Mesenchymal stem cell (in vitro differentiated cells and primary cell): ENCODE data around the gene TBC1D22A.

ENCODE experiments used
- DNase-seq: peaks from one replicate; pipeline ENCODE4 v3.0.0-alpha.2; 2013
- H2AFZ ChIP-seq: one replicate; pipeline ENCODE4 v1.6.1; 2013; ENCODE audit warnings: low read depth, mild to moderate bottlenecking, control low read depth, inconsistent platforms, low read length, moderate library complexity
- H2AK5ac ChIP-seq: 2 replicates; pipeline ENCODE4 v1.6.1; 2013; ENCODE audit warnings: low read length, moderate library complexity, mild to moderate bottlenecking, inconsistent platforms; ENCODE audit not compliant: severe bottlenecking
- H2BK120ac ChIP-seq: one replicate; pipeline ENCODE4 v1.6.1; 2013; ENCODE audit warnings: low read depth, mild to moderate bottlenecking, inconsistent platforms, low read length, moderate library complexity
- H2BK12ac ChIP-seq, 2 experiments: one replicate each; pipeline ENCODE4 v1.6.1; 2013; ENCODE audit warnings: inconsistent platforms in 2 of 2, low read length in 2 of 2, mild to moderate bottlenecking in 2 of 2, moderate library complexity in 2 of 2, control low read depth in 1 of 2
- H2BK15ac ChIP-seq: one replicate; pipeline ENCODE4 v1.6.1; 2013; ENCODE audit warnings: mild to moderate bottlenecking, low read depth, inconsistent platforms; ENCODE audit not compliant: poor library complexity, severe bottlenecking
- H2BK5ac ChIP-seq: 2 replicates; pipeline ENCODE4 v1.6.1; 2013; ENCODE audit warnings: low read depth, mild to moderate bottlenecking, low read length, control low read depth, inconsistent platforms; ENCODE audit not compliant: poor library complexity, severe bottlenecking
- H3K14ac ChIP-seq, 2 experiments: one replicate each; pipeline ENCODE4 v1.6.1; 2013; ENCODE audit warnings: inconsistent platforms in 2 of 2, low read length in 2 of 2, control low read depth in 1 of 2, mild to moderate bottlenecking in 1 of 2, moderate library complexity in 1 of 2
- H3K18ac ChIP-seq, 2 experiments: one replicate each; pipeline ENCODE4 v1.6.1; 2013; ENCODE audit warnings: inconsistent platforms in 2 of 2, low read length in 2 of 2, control low read depth in 1 of 2, low read depth in 1 of 2, mild to moderate bottlenecking in 1 of 2
- H3K23ac ChIP-seq, 2 experiments: one replicate each; pipeline ENCODE4 v1.6.1; 2013; ENCODE audit warnings: inconsistent platforms in 2 of 2, low read length in 2 of 2, mild to moderate bottlenecking in 2 of 2, moderate library complexity in 2 of 2, control low read depth in 1 of 2
- H3K27ac ChIP-seq: 2 replicates; pipeline ENCODE4 v1.5.1; 2013; ENCODE audit warnings: mild to moderate bottlenecking, moderate library complexity, low read length, control low read depth, inconsistent platforms; ENCODE audit not compliant: poor library complexity, severe bottlenecking
- H3K27me3 ChIP-seq, 2 experiments: 2 replicates each; pipeline versions ENCODE4 v1.6.1 to v1.7.0; 2013; ENCODE audit warnings: low read length in 2 of 2, mild to moderate bottlenecking in 2 of 2, moderate library complexity in 2 of 2, control low read depth in 1 of 2, inconsistent platforms in 1 of 2; ENCODE audit not compliant: control insufficient read depth in 1 of 2, insufficient read depth in 1 of 2
- H3K36me3 ChIP-seq, 2 experiments: 2 replicates each; pipeline versions ENCODE4 v1.6.1 to v1.7.0; 2013; ENCODE audit warnings: low read length in 2 of 2, control low read depth in 1 of 2, inconsistent platforms in 1 of 2, low read depth in 1 of 2, mild to moderate bottlenecking in 1 of 2; ENCODE audit not compliant: insufficient read depth in 2 of 2, control insufficient read depth in 1 of 2
- H3K4ac ChIP-seq, 2 experiments: one replicate each; pipeline ENCODE4 v1.6.1; 2013; ENCODE audit warnings: inconsistent platforms in 2 of 2, low read length in 2 of 2, mild to moderate bottlenecking in 2 of 2, moderate library complexity in 2 of 2, control low read depth in 1 of 2, low read depth in 1 of 2
- H3K4me1 ChIP-seq: 2 replicates; pipeline ENCODE4 v1.6.1; 2013; ENCODE audit warnings: low read depth, low read length, control low read depth; ENCODE audit not compliant: control insufficient read depth, insufficient read depth
- H3K4me2 ChIP-seq: 2 replicates; pipeline ENCODE4 v1.6.1; 2013; ENCODE audit warnings: low read length, mild to moderate bottlenecking, inconsistent platforms; ENCODE audit not compliant: poor library complexity, severe bottlenecking
- H3K4me3 ChIP-seq, 2 experiments: 2 replicates each; pipeline versions ENCODE4 v1.5.1 to v1.7.0; 2013; ENCODE audit warnings: low read length in 2 of 2, mild to moderate bottlenecking in 2 of 2, control low read depth in 1 of 2, low read depth in 1 of 2; ENCODE audit not compliant: insufficient read depth in 1 of 2
- H3K79me1 ChIP-seq: replicated peaks from 2 replicates; pipeline ENCODE4 v1.6.1; 2013; ENCODE audit warnings: mild to moderate bottlenecking, control low read depth, low read length, inconsistent platforms; ENCODE audit not compliant: poor library complexity, severe bottlenecking
- H3K9ac ChIP-seq: 2 replicates; pipeline ENCODE4 v1.7.0; 2013; ENCODE audit warnings: mild to moderate bottlenecking, low read length, moderate library complexity
- H3K9me3 ChIP-seq: 2 replicates; pipeline ENCODE4 v1.7.0; 2013; ENCODE audit warnings: mild to moderate bottlenecking, low read length; ENCODE audit not compliant: control insufficient read depth
- H4K8ac ChIP-seq: one replicate; pipeline ENCODE4 v1.6.1; 2013; ENCODE audit warnings: inconsistent platforms, mild to moderate bottlenecking, low read length, moderate library complexity
- H4K91ac ChIP-seq: one replicate; pipeline ENCODE4 v1.6.1; 2013; ENCODE audit warnings: mild to moderate bottlenecking, low read length, inconsistent platforms
- WGBS: methylation state at CpG from one replicate; pipeline ENCODE4 v1.1.7; 2013; ENCODE audit warnings: mixed read lengths; 5-methylcytosine and 5-hydroxymethylcytosine counted together

TBC1D22A gene

GRCh38 chr22:47100019-47100418, 337.6 kb downstream of the TBC1D22A start:
- no peak for DNase-seq
- no peak overlapping the region for H2BK120ac ChIP-seq
- no peak overlapping the region for H2BK5ac ChIP-seq
- no peak overlapping the region for H3K27ac ChIP-seq
- H2BK15ac ChIP-seq = no peak overlapping the region
- peaks cover 22% of the 10 kb centered on the region for H3K79me1 ChIP-seq
- H3K9ac ChIP-seq = no peak overlapping the region
- no peak overlapping the region for H2BK12ac ChIP-seq
- H3K23ac ChIP-seq = no peak overlapping the region
- H3K36me3 ChIP-seq = peaks cover 0 to 25% of the 10 kb centered on the region in 2 experiments
- no peak overlapping the region for H3K4me2 ChIP-seq
- no peak overlapping the region for H3K4ac ChIP-seq
- WGBS = 91% methylated on average over 2 of the region's 2 CpGs
- H3K18ac ChIP-seq = no peak overlapping the region
- no peak overlapping the region for H2AFZ ChIP-seq
- H3K4me1 ChIP-seq = peaks cover 6% of the 10 kb centered on the region
- no peak overlapping the region for H3K4me3 ChIP-seq
- no peak overlapping the region for H2AK5ac ChIP-seq
- H4K8ac ChIP-seq = no peak overlapping the region
- H3K9me3 ChIP-seq = no peaks in the 10 kb centered on the region
- no peak overlapping the region for H4K91ac ChIP-seq
- peak overlapping the region in 1 of 2 experiments; percentile 13 for H3K14ac ChIP-seq
- no peaks in the 10 kb centered on the region for H3K27me3 ChIP-seq

- no peak overlapping the region for H2AK5ac ChIP-seq
- WGBS = 84% methylated on average over 15 of the region's 15 CpGs
- no peak overlapping the region for H2BK12ac ChIP-seq
- H3K9ac ChIP-seq = no peak overlapping the region
- H3K9me3 ChIP-seq = no peaks in the 10 kb centered on the region
- no peak overlapping the region for H2BK120ac ChIP-seq
- no peak overlapping the region for H2BK5ac ChIP-seq
- no peak overlapping the region for H2BK15ac ChIP-seq
- no peak overlapping the region for H3K23ac ChIP-seq
- peaks cover 21% of the 10 kb centered on the region for H3K79me1 ChIP-seq
- no peak overlapping the region for H3K14ac ChIP-seq
- peaks cover 0 to 25% of the 10 kb centered on the region in 2 experiments for H3K36me3 ChIP-seq
- H3K18ac ChIP-seq = no peak overlapping the region
- no peak overlapping the region for H3K4me2 ChIP-seq
- H3K4ac ChIP-seq = no peak overlapping the region
- DNase-seq = no peak
- no peak overlapping the region for H4K8ac ChIP-seq
- no peak overlapping the region for H4K91ac ChIP-seq
- no peak overlapping the region for H3K4me3 ChIP-seq
- no peak overlapping the region for H2AFZ ChIP-seq
- H3K27me3 ChIP-seq = no peaks in the 10 kb centered on the region
- H3K27ac ChIP-seq = no peak overlapping the region
- peaks cover 6% of the 10 kb centered on the region for H3K4me1 ChIP-seq
Observed at GRCh38 chr22:47100646-47101200, 338.3 kb downstream of the TBC1D22A start.

- no peaks in the 10 kb centered on the region for H3K9me3 ChIP-seq
- peak overlapping the region; percentile 36 for H2BK15ac ChIP-seq
- H3K36me3 ChIP-seq = peaks cover 0 to 25% of the 10 kb centered on the region in 2 experiments
- no peak overlapping the region for H3K4me3 ChIP-seq
- no peak overlapping the region for H3K18ac ChIP-seq
- H3K23ac ChIP-seq = no peak overlapping the region
- no peak overlapping the region for H2BK5ac ChIP-seq
- H2BK12ac ChIP-seq = no peak overlapping the region
- no peak overlapping the region for H2BK120ac ChIP-seq
- H3K4me2 ChIP-seq = no peak overlapping the region
- H3K4ac ChIP-seq = no peak overlapping the region
- H3K9ac ChIP-seq = no peak overlapping the region
- no peaks in the 10 kb centered on the region for H3K27me3 ChIP-seq
- no peak overlapping the region for H3K14ac ChIP-seq
- no peak overlapping the region for H4K91ac ChIP-seq
- 95% methylated on average over 16 of the region's 16 CpGs for WGBS
- H2AFZ ChIP-seq = no peak overlapping the region
- H3K4me1 ChIP-seq = peaks cover 6% of the 10 kb centered on the region
- H3K79me1 ChIP-seq = peaks cover 20% of the 10 kb centered on the region
- no peak overlapping the region for H4K8ac ChIP-seq
- DNase-seq = no peak
- no peak overlapping the region for H3K27ac ChIP-seq
- no peak overlapping the region for H2AK5ac ChIP-seq
Observed at GRCh38 chr22:47101321-47101885, 339.0 kb downstream of the TBC1D22A start.

DNA sequence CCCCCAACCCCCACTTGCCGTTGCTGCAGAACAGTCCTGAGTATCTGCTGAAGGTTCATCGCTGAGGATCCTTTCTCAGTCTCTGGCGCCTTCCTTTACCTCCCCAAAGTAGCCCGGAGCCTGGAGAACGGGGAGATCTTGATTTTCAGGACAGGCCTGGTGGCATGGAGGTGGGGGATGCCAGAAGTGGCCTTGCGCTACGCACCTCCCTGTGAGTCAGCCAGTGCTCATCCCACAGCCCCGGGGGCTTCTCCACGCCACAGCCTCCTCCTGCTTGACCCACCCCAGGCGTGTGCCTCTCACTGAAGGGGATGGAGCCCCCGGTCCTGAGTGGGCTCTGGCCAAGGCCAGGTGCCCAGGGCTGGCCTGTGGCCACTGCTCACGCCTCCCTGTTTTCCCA, 339.6 kb downstream of the TBC1D22A start:
- no peak overlapping the region for H3K4me2 ChIP-seq
- no peak overlapping the region for H2BK120ac ChIP-seq
- H3K14ac ChIP-seq = no peak overlapping the region
- H3K4ac ChIP-seq = no peak overlapping the region
- H4K8ac ChIP-seq = no peak overlapping the region
- H4K91ac ChIP-seq = no peak overlapping the region
- no peaks in the 10 kb centered on the region for H3K27me3 ChIP-seq
- H3K79me1 ChIP-seq = peaks cover 16% of the 10 kb centered on the region
- no peak overlapping the region for H2BK5ac ChIP-seq
- 89% methylated on average over 11 of the region's 12 CpGs for WGBS
- no peak overlapping the region for H2BK15ac ChIP-seq
- H3K27ac ChIP-seq = no peak overlapping the region
- H3K9me3 ChIP-seq = no peaks in the 10 kb centered on the region
- no peak overlapping the region for H2AK5ac ChIP-seq
- H3K4me1 ChIP-seq = peaks cover 8% of the 10 kb centered on the region
- no peak overlapping the region for H2BK12ac ChIP-seq
- H3K36me3 ChIP-seq = peaks cover 0 to 25% of the 10 kb centered on the region in 2 experiments
- no peak overlapping the region for H3K9ac ChIP-seq
- H3K4me3 ChIP-seq = no peak overlapping the region
- no peak overlapping the region for H3K18ac ChIP-seq
- no peak overlapping the region for H2AFZ ChIP-seq
- no peak for DNase-seq
- H3K23ac ChIP-seq = no peak overlapping the region
